Panc1 (cell line): ENCODE results near the gene FTO. TPM values are rescaled to one million over a fixed set of nuclear protein-coding genes. Genes with fewer than 3 reads are reported as not detected.

Experiments
- ATAC-seq: fragments of 200-7000 bp; cut with Tn5 transposase; 2 replicates; pipeline ENCODE4 v1.9.1; 2020; ENCODE audit warnings: mild to moderate bottlenecking, moderate library complexity
- BruUV-seq: library from RNA; stranded (reverse); fragments of 400-500 nt; replicated peaks from 2 replicates; lab custom pipeline; 2021; lab: Mats Ljungman, UMichigan
- CTCF ChIA-PET: fragments of 300-600 bp; sonication (Branson Sonifier 250); formaldehyde crosslinking; loops from one replicate; lab custom pipeline; 2022; ENCODE audit warnings: antibody characterized with exemption; lab: Charles Lee
- POLR2A ChIA-PET: fragments of 300-600 bp; sonication (Branson Sonifier 250); formaldehyde crosslinking; loops from one replicate; lab custom pipeline; 2022; ENCODE audit warnings: antibody characterized with exemption; lab: Charles Lee
- DNase-seq: peaks from one replicate; pipeline ENCODE4 v3.0.0-alpha.2; 2010; ENCODE audit warnings: low read depth, low spot score
- H3K27ac ChIP-seq: 2 replicates; pipeline ENCODE4 v1.5.1; 2011; ENCODE audit warnings: mild to moderate bottlenecking, low read length, inconsistent platforms
- H3K27me3 ChIP-seq: fragments of 200-500 bp; sonication (Bioruptor generic); 2 replicates; pipeline ENCODE4 v1.6.0; 2014; ENCODE audit warnings: low read length, inconsistent platforms; ENCODE audit not compliant: control insufficient read depth, insufficient read depth
- H3K36me3 ChIP-seq: fragments of 200-500 bp; sonication (Bioruptor generic); 2 replicates; pipeline ENCODE4 v1.5.1; 2014; ENCODE audit warnings: inconsistent platforms, mild to moderate bottlenecking, low read length, moderate library complexity; ENCODE audit not compliant: control insufficient read depth, insufficient read depth
- H3K4me1 ChIP-seq: 2 replicates; pipeline ENCODE4 v1.5.1; 2011; ENCODE audit warnings: inconsistent platforms, mild to moderate bottlenecking, low read length, moderate library complexity; ENCODE audit not compliant: control insufficient read depth, insufficient read depth
- H3K4me3 ChIP-seq, 2 experiments: 2 replicates each; pipeline ENCODE4 v1.5.1; 2011 to 2012; ENCODE audit warnings: low read depth in 2 of 2, low read length in 2 of 2, mild to moderate bottlenecking in 2 of 2, inconsistent platforms in 1 of 2, moderate library complexity in 1 of 2
- H3K9me3 ChIP-seq: fragments of 200-500 bp; sonication (Bioruptor generic); 2 replicates; pipeline ENCODE4 v1.5.1; 2014; ENCODE audit warnings: low read depth, mild to moderate bottlenecking, inconsistent platforms, low read length, moderate library complexity; ENCODE audit not compliant: control insufficient read depth, insufficient read depth
- POLR2AphosphoS5 ChIP-seq: IDR thresholded peaks from 2 replicates; pipeline ENCODE4 v1.6.1; 2012; ENCODE audit warnings: mild to moderate bottlenecking, low read depth, low read length, moderate library complexity
- REST ChIP-seq, 2 experiments: IDR thresholded peaks; 2 replicates each; pipeline ENCODE4 v1.6.1; 2011 to 2012; ENCODE audit warnings: low read depth in 2 of 2, control low read depth in 1 of 2, low read length in 1 of 2, mild to moderate bottlenecking in 1 of 2, moderate library complexity in 1 of 2; ENCODE audit not compliant: insufficient read depth in 1 of 2
- SIN3A ChIP-seq: IDR thresholded peaks from 2 replicates; pipeline ENCODE4 v1.6.1; 2012; ENCODE audit warnings: low read depth, mild to moderate bottlenecking, low read length, moderate library complexity, borderline replicate concordance; ENCODE audit not compliant: insufficient read depth
- TCF7L2 ChIP-seq: IDR thresholded peaks from 2 replicates; pipeline ENCODE4 v1.6.1; 2011; ENCODE audit warnings: mild to moderate bottlenecking, low read depth, low read length, inconsistent platforms
- in situ Hi-C: cut with HindIII; loops from 2 replicates; pipeline ENCODE4 v1.10.0; 2016; ENCODE audit warnings: low sequenced_read_pairs, low pct_unique_long_range_greater_than_20kb
- intact Hi-C: fragments of 100-400 bp; cut with micrococcal nuclease; formaldehyde crosslinking; loops from one replicate; pipeline ENCODE4 v1.10.0; 2022; ENCODE audit not compliant: unreplicated experiment
- total RNA-seq: library from RNA; stranded (reverse); gene quantifications from one replicate; pipeline ENCODE4 v1.2.1, GENCODE V29; 2021; ENCODE audit not compliant: unreplicated experiment
- TF ChIP-seq, protein P1 (sequence below): fragments of 450-650 bp; IDR thresholded peaks from 2 replicates; pipeline ENCODE4 v1.5.1; 2017; ENCODE audit warnings: mild to moderate bottlenecking

FTO gene
- total RNA-seq, 1 experiment from 2014 or later: 38.2 TPM

DNA sequence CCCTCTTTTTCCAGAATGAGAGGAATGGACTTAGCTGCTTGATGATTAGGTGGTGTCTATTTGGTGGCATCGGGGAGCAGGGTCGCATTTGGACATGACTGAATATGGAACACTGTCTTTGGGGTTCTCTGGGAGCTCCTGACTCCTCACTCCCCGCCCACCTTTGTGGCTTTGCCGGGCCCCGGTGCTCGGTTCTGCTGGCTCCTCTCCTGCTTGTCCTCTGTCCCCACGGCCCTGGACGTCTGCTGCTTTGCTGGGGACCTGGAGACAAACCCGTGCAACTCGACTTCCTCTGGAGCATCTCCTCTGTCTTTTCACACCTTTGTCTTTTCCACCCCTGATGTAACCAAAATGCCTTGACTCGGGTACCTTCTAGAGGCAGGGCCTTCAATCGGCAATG is 446.9 kb downstream of the FTO start:
- no peak overlapping the region for H3K4me3 ChIP-seq

DNA sequence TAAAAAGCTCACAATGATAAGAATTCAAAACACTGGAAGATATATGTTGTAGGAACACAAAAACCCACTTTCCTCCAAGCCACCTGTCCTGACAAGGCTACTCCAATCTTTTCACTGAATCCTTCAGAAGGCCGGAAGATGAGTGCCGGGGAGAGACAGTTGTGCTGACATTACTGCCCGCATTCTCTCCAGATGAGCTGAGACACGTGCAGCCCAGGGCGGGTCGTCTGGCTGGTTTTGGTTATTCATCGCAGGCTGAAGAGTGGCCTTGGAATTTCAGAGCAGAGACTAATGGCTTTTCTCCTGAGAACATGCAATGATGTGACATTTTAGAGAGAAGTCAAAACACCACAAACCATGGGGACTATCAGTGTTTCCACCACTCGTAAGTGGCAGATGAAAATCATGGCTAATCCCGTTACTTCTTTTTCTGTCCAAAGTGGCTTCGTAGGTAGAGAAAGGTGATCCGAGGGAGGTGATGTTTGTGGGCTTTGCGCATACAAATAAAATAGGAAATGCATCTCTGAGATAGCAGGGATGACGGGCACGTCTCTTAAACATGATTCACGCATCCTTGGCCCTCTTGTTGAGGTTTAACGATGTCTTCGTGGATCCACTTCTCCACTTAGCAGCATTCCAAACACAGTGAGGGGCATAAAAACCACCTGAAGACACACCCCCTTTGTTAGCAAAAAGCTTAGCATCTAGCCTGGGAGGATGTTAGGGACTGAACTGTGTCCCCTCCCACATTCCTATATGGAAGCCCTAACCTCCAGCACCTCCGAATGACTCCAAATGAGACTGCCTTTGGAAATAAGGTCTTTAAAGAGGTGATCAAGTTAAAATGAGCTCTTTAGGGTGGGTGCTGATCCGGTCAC is 448.6 kb downstream of the FTO start:
- no TSS peak for BruUV-seq
- H3K27me3 ChIP-seq: no peaks in the 10 kb centered on the region
- H3K36me3 ChIP-seq: no peaks in the 10 kb centered on the region
- H3K27ac ChIP-seq: no peak overlapping the region
- ChIA-PET POLR2A (no interaction called here), CTCF (interaction anchor here (0.6 kb wide), 1 partner anchor 262 kb away, joined by 4 read pairs; no protein-coding TSS in a partner anchor)
- H3K4me3 ChIP-seq: no peak overlapping the region
- H3K4me1 ChIP-seq: no peaks in the 10 kb centered on the region
- TF ChIP-seq, protein P1, sequence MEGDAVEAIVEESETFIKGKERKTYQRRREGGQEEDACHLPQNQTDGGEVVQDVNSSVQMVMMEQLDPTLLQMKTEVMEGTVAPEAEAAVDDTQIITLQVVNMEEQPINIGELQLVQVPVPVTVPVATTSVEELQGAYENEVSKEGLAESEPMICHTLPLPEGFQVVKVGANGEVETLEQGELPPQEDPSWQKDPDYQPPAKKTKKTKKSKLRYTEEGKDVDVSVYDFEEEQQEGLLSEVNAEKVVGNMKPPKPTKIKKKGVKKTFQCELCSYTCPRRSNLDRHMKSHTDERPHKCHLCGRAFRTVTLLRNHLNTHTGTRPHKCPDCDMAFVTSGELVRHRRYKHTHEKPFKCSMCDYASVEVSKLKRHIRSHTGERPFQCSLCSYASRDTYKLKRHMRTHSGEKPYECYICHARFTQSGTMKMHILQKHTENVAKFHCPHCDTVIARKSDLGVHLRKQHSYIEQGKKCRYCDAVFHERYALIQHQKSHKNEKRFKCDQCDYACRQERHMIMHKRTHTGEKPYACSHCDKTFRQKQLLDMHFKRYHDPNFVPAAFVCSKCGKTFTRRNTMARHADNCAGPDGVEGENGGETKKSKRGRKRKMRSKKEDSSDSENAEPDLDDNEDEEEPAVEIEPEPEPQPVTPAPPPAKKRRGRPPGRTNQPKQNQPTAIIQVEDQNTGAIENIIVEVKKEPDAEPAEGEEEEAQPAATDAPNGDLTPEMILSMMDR: no peak
- TF ChIP-seq SIN3A (no peak), POLR2AphosphoS5 (no peak), TCF7L2 (no peak)
- no peaks in the 10 kb centered on the region for H3K9me3 ChIP-seq
- in situ Hi-C loops: no loop called here
- intact Hi-C loops: no loop called here
- no peak for DNase-seq
- ATAC-seq: no peak

More for the DNA sequence above, 446.9 kb downstream of the FTO start:
- no peak for DNase-seq
- Histone ChIP-seq H3K27ac (no peak overlapping the region), H3K36me3 (no peaks in the 10 kb centered on the region), H3K4me1 (no peaks in the 10 kb centered on the region), H3K27me3 (no peaks in the 10 kb centered on the region), H3K9me3 (no peaks in the 10 kb centered on the region)
- TF ChIP-seq REST (IDR thresholded peaks at IDR 0.05; ENCODE audit: insufficient read depth in 1 of 2, low read depth in 2 of 2, low read length in 1 of 2): no peak
- TF ChIP-seq, protein P1: no peak
- TF ChIP-seq SIN3A: no peak
- no peak for TF ChIP-seq TCF7L2
- TF ChIP-seq POLR2AphosphoS5: no peak
- ChIA-PET POLR2A (no interaction called here), CTCF (no interaction called here)
- intact Hi-C loops: no loop called here
- in situ Hi-C loops: no loop called here
- BruUV-seq: no TSS peak
- ATAC-seq: no peak
